ENCODE data around the gene ATP5IF1.

- TF ChIP-seq POLR2A (IDR thresholded peaks at IDR 0.05; ENCODE audit: low read length), result no peak
- TF ChIP-seq GATA1 (IDR thresholded peaks at IDR 0.05; ENCODE audit: low read depth, low read length), result no peak
Observed at GRCh38 chr1:28264897-28265296, 29.0 kb downstream of the ATP5IF1 start.
